PFSK-1 (cell line): ENCODE measurements around the gene ADCY2.

Source experiments
- POLR2AphosphoS5 ChIP-seq: IDR thresholded peaks from 2 replicates; pipeline ENCODE4 v1.6.1; 2012; ENCODE audit warnings: low read depth, mild to moderate bottlenecking, control low read depth, low read length, moderate library complexity
- REST ChIP-seq, 2 experiments: IDR thresholded peaks; 2 replicates each; pipeline versions ENCODE4 v1.6.1 to v1.8.0; 2011 to 2012; ENCODE audit warnings: low read depth in 2 of 2, low read length in 2 of 2, control low read depth in 1 of 2, inconsistent platforms in 1 of 2, mild to moderate bottlenecking in 1 of 2, moderate library complexity in 1 of 2; ENCODE audit not compliant: insufficient read depth in 1 of 2
- SIN3A ChIP-seq: IDR thresholded peaks from 2 replicates; pipeline ENCODE4 v1.6.1; 2012; ENCODE audit warnings: mild to moderate bottlenecking, low read length, moderate library complexity, borderline replicate concordance; ENCODE audit not compliant: insufficient read depth
- TAF1 ChIP-seq: IDR thresholded peaks from 2 replicates; pipeline ENCODE4 v1.6.1; 2012; ENCODE audit warnings: low read length, control low read depth, borderline replicate concordance; ENCODE audit not compliant: insufficient read depth

- no peak for TF ChIP-seq TAF1
- TF ChIP-seq REST (IDR thresholded peaks at IDR 0.05; ENCODE audit: insufficient read depth in 1 of 2, low read depth in 2 of 2, low read length in 2 of 2) = no peak
- no peak for TF ChIP-seq SIN3A
- TF ChIP-seq POLR2AphosphoS5 = no peak
Observed at GRCh38 chr5:7493622-7494021, 97.7 kb downstream of the ADCY2 start.
